Kidney tubule cell (primary cell): ENCODE measurements around the gene PDGFC.
"Not testable (repeated sequence)": the region's sequence is repeated elsewhere in the genome, so short reads cannot be mapped to it uniquely, and the experiment has no call there.

Source experiments
- DNase-seq: peaks from one replicate; pipeline ENCODE4 v3.0.0-alpha.2; 2018; ENCODE audit warnings: low spot score

Gene PDGFC

DNA sequence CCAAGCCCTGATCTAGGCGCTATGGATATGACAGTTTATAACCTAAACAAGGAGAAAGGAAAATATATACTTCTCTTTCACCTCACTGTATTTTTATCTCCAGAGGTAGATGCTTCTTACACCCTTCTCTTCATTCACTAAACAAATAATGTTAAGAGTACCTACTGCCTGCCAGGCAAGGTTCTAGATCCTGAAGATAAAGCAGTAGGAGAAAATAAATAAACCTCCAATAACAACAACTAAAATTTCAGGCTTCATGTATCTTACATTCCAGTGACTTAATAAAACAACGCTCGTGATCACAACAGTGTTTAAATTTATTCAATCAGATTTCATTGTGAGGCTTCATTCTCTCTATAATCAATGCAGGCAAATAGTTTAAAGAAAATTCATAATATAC lies 20.7 kb downstream of the PDGFC start:
- DNase-seq: no peak

- no peak for DNase-seq
Measured at GRCh38 chr4:156950090-156950489, 21.5 kb downstream of the PDGFC start.

DNA sequence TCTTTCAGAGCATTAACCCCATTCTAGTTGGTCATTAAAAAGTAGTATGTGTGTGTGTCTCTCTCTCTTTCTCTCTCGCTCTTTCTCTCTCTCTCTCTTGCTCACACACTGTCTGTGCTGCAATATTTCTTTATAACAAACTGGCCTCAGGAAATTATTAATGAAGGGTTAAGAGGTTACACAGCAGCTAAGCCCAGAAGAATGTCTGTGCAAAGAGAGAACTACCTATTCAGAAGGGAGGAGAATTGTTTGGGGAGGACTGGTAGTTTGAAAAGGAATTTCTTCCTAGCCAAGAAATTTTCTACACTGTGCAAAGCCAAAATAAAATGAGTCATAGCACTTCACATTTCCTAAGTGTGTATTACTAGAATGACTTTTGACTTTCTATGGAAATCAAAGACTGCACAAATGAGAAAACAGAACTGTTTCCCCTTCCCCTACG lies 22.2 kb downstream of the PDGFC start:
- peak; percentile 99 for DNase-seq

GRCh38 chr4:156948738-156949137 lies 22.9 kb downstream of the PDGFC start:
- DNase-seq: peak; percentile 68

DNA sequence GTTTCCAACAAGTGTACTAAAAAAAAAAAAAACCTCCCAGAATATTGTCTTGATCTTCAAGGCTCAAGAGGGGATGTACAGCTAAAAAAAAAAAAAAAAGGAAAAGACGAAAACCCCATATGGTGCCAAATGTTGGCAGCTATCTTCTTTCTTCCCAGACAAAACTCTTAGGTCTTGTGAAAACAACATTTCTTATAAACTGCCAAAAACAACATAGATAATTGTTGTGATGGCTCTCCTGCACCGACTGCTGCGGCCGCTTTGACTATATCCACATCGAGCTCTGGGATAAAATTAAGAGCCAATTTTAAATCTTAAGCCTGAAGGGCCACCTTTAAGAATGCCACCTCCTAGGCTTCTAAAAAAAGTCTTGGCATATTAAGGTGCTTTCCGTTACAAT lies 23.5 kb downstream of the PDGFC start:
- DNase-seq: no peak

DNA sequence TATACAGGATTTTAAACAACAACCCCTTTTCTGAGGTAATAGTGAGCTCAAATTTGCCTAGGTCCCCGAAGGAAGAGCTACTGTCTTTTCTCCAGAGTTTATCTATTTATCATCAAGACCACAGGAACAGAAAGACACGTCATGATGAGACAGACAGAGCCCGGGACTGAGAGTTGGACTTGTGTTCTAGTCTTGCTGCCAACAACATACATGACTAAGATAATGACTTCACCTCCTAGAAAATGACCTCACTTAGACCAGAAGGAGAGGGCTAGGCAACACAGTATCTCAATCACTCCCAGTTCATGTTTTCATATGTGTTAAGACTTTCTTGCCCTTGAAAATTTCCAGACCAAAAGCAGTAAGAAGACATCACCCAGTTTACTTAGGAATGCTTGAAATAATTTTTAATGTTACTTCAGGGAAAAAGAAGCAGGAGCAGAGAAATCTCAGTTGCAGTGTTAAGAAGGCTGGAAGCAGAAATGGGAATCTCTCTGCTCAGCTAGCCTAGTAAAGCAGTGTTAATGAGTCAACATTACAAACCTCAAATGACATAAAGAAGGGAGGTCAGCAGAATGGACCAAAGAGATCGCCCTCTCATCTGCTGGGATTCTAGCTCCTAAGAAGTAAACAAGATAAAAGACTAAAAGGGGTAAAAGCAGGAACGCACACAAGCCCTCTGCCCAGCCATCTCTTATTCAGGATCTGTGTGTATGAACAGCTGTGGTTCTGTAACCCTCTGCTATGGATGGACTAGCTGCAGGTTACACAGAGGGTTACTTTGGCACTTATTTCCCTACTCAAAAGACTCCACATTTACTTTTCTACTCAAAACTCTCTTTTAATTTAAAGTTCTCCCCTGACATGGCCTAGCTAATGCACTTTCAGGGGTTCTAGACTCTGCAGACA lies 24.8 kb downstream of the PDGFC start:
- DNase-seq: peak; percentile 99

GRCh38 chr4:156945532-156945931 lies 26.1 kb downstream of the PDGFC start:
- DNase-seq: peak; percentile 79

DNA sequence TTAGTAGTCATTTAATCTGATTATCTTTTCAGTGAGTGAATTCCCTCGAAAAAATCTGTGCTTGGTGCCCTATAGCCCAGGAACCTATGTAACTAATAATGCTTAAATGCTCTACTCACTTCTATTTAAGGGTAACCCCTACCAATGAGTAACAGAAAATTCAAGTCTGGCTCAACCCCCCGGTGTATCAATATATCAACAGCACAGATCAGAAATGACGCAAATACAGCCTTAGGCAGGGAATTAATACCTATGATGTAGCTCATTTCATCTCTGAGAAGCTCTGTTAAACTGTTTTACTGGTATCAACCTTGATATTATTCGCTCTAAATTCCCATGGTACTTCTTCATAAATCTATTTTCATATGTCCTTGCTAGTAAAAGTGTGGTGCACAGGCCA lies 28.6 kb downstream of the PDGFC start:
- DNase-seq: no peak

- peak; percentile 95 for DNase-seq
Measured at GRCh38 chr4:156941940-156942548, 29.6 kb downstream of the PDGFC start.

DNA sequence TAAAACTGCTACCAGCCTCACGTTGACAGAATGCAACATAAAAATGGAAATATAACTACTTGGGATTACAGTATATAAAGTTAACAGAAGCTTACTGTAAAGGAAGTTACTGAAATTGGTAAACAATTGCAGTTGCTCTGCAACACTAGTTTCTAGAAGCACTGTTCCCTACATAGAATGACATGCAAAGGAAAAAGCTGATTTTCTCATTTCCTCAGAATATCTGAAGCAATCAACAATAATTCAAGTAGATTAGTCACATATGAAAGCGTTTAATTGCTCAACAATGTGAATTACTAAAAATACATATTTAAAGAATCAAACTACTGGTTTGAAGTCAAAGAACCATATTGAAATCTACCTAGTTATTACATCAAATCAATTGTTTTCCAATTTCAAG lies 31.8 kb downstream of the PDGFC start:
- no peak for DNase-seq

DNA sequence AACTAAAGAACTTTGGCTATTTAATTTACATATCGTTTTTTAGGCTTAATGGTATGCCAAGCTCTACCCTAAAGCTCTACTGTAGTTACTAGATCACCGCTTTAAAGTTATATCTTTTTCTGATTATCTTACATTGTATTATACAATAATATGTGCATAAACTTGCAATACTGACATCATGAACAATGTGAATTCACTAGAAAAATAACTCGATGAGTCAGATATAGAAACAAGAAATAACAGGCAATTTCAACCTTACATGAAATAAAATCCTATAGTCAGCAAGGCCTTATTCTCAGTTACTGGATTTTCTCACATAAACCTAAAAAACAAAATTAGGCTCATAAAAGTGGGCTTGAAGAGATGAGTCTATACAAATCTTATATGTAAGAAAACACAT lies 32.5 kb downstream of the PDGFC start:
- DNase-seq: no peak

DNA sequence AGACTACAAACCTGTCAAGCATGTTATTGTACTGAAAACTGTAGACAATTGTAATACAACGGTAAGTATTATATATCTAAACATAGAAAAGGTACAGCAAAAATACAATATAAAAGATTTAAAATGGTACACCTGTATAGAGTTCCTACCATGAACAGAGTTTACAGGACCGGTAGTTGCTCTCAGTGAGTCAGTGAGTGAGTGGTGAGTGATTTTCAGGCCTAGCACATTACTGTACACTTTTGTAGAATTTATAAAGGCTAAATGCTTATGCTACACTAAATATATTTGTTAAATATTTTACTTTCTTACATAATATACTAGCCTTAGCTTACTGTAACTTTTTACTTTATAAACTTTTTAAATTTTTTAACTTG lies 37.4 kb downstream of the PDGFC start:
- DNase-seq: no peak

- peak; percentile 98 for DNase-seq
Measured at GRCh38 chr4:156933633-156934258, 37.9 kb downstream of the PDGFC start.

DNA sequence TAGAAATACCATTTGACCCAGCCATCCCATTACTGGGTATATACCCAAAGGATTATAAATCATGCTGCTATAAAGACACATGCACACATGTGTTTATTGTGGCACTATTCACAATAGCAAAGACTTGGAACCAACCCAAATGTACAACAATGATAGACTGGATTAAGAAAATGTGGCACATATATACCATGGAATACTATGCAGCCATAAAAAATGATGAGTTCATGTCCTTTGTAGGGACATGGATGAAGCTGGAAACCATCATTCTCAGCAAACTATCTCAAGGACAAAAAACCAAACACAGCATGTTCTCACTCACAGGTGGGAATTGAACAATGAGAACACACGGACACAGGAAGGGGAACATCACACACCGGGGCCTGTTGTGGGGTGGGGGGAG lies 39.2 kb downstream of the PDGFC start:
- DNase-seq: not testable (repeated sequence)

- peak; percentile 86 for DNase-seq
Measured at GRCh38 chr4:156931267-156931666, 40.3 kb downstream of the PDGFC start.

- DNase-seq: no peak
Measured at GRCh38 chr4:156929386-156930105, 42.1 kb downstream of the PDGFC start.

DNA sequence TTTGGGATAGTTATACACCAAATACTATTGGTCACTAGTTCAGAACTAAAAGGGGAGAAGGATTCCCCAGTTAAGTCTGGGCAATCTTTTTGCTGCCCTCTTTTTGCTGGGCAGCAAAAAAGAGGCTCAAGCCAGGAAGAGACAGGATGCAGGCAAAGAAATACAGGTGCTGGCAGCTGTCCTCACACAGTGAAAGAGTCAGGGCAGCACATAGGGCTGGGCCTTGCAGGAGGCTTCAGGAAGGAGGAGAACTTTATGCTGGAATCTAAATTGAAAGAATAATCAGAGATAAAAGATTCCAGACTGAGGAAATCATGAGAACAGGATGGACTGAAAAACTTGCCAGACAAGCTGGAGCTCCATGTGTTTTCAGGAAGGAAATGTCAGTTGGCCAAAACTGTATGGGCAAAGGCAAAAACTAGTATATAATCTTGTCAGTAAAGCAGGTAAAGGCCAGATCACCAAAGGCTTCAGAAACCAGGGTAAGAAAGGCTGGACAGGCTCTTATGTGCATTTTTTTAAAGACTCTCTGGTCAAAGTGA lies 46.8 kb downstream of the PDGFC start:
- DNase-seq: no peak

GRCh38 chr4:156923525-156923924 lies 48.1 kb downstream of the PDGFC start:
- no peak for DNase-seq

DNA sequence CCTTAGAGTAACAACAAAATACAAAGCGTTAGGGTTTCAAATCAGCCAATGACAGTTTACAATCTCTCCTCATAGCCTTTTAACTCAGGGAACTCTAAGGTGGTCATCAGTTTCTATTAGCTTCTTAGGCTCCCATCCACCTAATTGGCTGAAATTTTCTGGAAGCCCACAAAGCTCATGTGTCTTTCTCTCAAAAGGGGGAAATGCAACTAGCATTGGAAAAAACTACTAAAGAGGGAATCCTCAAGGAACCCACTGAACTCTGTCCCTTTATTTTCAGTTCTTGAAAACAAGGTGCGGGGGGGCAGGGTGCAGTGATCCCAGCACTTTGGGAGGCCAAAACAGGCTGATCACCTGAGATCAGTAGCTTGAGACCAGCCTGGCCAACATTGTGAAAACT lies 56.4 kb downstream of the PDGFC start:
- no peak for DNase-seq

DNA sequence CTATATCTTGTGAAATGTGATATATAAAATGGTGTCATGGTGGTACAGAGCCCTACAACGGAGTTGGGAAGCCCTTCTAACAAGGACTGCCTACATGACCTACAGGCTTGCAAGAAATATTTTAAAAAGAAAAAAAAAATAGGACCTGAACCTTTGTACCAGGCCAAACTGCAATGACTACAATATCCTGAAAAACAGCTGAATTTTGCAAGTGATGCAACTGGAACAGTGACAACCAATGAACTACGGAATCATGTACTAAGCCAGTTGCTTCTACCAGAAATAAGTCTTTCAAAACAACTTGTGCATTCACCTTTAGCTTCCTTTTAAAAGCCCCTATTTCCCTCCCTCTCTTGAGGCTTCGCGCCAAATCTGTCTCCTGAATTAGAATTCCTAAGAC lies 58.4 kb downstream of the PDGFC start:
- DNase-seq: no peak

- no peak for DNase-seq
Measured at GRCh38 chr4:156909010-156909409, 62.6 kb downstream of the PDGFC start.

DNA sequence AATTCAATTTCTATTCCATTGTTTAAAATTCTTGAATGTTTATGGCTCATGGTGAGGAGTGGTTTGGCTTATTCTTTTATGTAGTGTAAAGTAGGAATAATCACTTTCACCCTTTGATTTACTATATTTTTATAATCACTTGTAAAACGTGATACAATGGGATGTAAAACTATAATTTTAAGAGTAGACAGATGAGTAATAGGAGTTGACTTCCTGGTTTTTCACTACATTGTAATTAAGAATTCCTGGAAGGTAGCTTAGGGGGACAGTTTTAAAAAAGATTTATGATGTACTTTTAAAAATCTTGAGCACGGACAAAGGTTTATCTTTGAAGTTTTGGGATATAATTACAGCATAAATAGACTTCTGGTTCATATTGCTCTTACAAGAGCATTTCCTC lies 65.3 kb downstream of the PDGFC start:
- DNase-seq: no peak
